HG02870 (cell line): Measurements from ENCODE around the gene TMEM121.
"Not testable (repeated sequence)": the region's sequence is repeated elsewhere in the genome, so short reads cannot be mapped to it uniquely, and the experiment has no call there.

Source experiments
- ATAC-seq: cut with Tn5 transposase; IDR thresholded peaks from one replicate; pipeline ENCODE4 v1.9.1; 2021; ENCODE audit warnings: mild to moderate bottlenecking, moderate library complexity; ENCODE audit not compliant: unreplicated experiment

TMEM121 gene

GRCh38 chr14:105567164-105568103 lies 41.1 kb downstream of the TMEM121 start:
- ATAC-seq, result not testable (repeated sequence)

DNA sequence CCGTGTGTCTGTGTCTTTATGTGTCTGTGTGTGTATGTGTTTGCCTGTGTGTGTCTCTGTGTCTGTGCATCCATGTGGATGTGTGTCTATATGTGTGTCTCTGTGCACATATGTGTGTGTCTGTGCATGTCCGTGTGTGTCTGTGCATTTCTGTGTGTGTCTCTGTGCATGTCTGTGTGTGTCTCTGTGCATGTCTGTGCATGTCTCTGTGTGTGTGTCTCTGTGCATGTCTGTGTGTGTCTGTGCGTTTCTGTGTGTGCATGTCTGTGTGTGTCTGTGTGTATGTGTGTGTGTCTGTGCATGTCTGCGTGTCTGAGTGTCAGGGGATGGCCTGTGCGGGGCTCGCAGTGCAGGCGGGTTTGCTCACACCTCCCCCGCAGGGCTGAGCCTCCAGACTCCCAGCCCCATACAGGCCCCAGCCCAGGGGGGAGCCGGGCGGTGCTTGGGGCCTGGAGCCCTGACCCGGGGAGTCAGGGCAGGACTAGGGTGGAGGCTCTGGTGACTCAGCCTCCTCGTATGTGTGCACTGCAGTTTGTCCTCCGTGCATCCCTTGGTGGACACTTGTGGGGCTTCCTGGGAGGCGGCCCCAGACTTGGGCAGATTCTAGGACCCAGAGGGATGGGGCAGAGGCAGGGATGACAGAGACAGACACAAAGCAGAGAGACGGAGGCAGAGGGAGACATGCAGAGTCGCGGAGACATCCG lies 41.9 kb downstream of the TMEM121 start:
- not testable (repeated sequence) for ATAC-seq

- no peak for ATAC-seq
These were observed 42.7 kb downstream of the TMEM121 start for GRCh38 chr14:105568859-105569766.

DNA sequence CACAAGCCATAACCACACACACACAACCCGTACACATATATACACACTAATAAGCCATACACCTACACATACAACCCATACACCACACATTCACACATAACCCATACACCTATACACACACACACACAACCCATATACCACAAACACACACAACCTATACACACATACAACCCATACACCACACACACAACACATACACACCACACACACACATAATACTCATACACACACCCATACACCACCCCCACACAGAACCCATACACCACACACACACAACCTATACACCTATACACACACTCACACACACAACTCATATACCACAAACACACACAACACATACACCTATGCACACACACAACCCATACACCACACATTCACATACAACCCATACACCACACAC lies 44.1 kb downstream of the TMEM121 start:
- no peak for ATAC-seq

DNA sequence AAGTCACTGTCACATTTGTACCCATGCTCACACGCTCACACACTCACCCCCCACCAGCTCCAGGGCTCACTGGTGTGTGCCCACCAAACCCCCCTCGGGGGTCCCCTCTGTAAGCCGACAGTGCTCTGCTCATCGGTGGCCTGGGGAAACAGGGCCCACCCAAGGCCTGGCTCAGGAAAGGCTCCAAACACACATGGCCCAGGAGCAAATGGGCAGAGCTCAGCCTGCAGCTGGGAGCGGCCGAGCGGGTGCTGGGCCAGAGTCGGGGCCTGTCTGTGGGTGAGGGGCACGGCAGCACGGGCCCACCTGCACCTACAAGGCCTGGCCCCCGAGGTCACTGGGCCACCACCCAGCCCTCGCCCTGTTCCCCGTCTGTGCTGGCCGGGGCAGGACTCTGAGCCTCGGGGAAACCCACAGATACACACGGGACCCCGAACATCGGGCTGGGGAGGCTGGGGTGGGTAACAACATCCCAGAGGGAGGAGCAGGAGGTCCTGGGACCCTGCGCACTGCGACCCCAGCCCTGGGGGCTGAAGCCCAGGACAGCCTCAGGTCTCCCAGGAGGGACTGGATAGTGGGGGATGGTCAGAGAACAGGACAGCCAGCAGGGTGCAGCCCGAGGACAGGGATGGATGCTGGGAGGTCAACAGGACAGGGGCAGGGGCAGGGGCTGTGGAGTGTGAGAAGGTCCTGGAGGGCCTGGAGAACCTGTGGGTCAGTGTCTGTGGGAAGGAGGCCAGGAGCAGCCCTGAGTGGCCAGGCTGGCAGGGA lies 45.0 kb downstream of the TMEM121 start:
- not testable (repeated sequence) for ATAC-seq

DNA sequence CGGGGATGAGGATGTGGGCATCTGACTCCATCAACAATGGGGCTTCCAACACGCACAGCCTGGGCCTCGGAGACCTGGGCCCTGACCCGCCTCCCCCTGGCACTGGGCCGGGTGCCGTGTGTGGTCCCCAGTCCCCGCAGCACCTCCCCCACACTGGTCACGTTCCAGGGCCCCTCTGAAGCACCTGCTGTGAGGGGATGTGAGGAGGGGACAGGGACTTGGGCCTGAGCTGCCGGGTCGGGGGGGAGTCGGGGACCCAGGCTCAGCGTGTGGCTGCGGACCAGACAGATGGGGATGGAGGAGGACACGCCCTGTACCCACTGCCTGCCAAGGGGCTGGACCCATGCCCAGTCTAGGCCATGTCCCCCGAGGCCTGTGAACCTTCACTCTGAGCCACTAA lies 45.7 kb downstream of the TMEM121 start:
- ATAC-seq, result not testable (repeated sequence)

- ATAC-seq, result not testable (repeated sequence)
These were observed 47.5 kb downstream of the TMEM121 start for GRCh38 chr14:105573841-105574240.

GRCh38 chr14:105574411-105574810 lies 48.0 kb downstream of the TMEM121 start:
- ATAC-seq, result not testable (repeated sequence)

DNA sequence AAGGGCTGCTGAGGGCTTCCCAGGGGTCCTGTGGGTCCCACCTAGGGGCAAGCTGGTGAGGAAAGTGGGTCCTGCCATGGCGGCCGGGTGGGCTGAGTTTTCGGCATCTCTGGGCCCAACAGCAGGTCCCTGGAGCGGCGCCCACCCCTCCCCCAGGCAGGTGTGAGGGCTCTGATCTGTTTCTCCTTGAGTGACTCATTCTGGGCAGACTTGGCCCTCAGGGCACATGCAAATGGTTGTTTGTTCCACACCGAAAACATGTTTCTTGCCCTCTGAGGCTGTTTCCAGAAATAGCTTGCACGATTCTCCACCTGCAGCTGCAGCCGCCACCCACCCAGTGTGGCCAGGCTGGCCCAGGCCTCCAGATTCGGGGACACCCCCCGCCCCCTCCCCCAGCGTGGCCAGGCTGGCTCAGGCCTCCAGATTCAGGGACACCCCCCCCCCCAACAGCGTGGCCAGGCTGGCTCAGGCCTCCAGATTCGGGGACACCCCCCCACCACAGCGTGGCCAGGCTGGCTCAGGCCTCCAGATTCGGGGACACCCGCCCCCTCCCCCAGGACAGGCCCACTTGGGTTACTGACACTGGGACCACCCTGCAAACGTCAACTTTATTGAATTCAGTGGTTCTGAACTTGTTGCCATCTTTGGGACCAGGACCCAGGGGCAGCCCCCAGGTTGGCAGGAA lies 48.8 kb downstream of the TMEM121 start:
- ATAC-seq, result peak; percentile 51

DNA sequence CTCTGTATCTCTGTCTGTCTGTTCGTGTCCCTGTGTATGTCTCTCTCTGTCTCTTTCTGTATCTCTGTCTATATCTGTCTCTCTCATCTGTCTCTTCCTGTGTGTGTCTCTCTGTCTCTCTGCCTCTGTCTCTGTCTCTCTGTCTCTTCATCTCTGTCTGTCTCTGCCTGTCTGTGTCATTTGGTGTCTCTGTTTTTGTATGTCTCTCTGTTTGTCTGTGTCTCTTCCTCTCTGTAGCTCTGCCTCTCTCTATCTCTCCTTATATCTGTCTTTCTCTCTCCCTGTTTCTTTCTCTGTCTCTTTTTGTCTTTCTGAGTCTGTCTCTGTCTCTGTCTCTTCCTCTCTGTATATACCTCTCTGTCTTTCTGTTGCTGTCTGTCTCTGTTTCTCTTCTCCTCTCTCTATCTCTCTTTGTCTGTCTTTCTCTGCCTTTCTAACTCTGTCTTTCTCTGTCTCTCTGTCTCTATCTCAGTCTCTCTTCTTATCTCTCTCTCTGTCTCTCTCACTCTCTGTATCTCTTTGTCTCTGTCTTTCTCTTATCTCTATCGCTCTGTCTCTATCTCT lies 50.2 kb downstream of the TMEM121 start:
- ATAC-seq, result no peak

DNA sequence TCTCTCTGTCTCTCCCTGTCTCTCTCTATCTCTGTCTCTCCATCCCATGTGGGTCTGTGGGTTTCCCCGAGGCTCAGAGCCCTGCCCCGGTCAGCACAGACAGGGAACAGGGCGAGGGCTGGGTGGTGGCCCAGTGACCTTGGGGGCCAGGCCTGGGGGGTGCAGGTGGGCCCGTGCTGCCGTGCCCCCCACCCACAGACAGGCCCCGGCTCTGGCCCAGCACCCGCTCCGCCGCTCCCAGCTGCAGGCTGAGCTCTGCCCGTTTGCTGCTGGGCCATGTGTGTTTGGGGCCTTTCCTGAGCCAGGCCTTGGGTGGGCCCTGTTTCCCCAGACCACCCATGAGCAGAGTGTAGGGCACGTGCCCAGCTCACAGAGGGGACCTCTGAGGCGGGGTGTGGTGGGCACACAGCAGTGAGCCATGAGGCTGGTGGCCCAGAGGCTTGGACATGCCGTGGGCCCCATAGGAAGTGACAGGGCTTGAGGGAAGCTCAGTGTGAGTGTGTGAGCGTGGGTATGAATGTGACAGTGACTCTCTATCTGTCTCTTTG lies 51.0 kb downstream of the TMEM121 start:
- no peak for ATAC-seq

DNA sequence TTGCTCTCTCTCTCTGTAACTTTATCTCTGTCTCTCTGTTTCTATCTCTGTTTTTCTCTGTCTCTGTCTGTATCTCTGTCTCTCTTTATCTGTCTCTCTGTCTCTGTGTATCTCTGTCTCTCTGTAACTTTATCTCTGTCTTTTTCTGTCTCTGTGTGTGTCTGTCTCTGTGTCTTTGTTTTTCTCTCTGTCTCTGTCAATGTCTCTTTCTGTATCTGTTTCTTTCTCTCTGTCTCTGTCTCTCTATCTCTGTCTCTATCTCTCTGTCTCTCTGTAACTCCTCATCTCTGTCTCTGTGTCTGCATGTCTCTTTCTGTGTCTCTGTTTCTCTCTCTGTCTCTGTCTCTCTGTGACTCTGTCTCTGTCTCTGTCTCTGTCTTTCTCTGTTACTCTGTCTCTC lies 51.7 kb downstream of the TMEM121 start:
- ATAC-seq, result no peak

GRCh38 chr14:105579221-105579620 lies 52.8 kb downstream of the TMEM121 start:
- ATAC-seq, result not testable (repeated sequence)
